GM12892 (cell line): ENCODE measurements around the gene SRSF3.
A peak's percentile ranks its signal among the peaks of the same experiment; 100 is the strongest.

Experiments
- DNase-seq: peaks from one replicate; pipeline ENCODE4 v3.0.0; 2011; ENCODE audit not compliant: insufficient read length
- FAIRE-seq: peaks from 2 replicates; lab custom pipeline; 2011; peaks lifted over from hg19 to GRCh38; lab: Jason Lieb, UNC
- POLR2A ChIP-seq: IDR thresholded peaks from 2 replicates; pipeline ENCODE4 v1.6.1; 2011; ENCODE audit warnings: low read depth, low read length, control low read depth
- POLR2AphosphoS5 ChIP-seq: IDR thresholded peaks from 2 replicates; pipeline ENCODE4 v1.6.1; 2011; ENCODE audit warnings: low read depth, low read length, control low read depth
- TAF1 ChIP-seq: IDR thresholded peaks from 2 replicates; pipeline ENCODE4 v1.6.1; 2011; ENCODE audit warnings: low read depth, mild to moderate bottlenecking, control low read depth, low read length, borderline replicate concordance

The SRSF3 gene

DNA sequence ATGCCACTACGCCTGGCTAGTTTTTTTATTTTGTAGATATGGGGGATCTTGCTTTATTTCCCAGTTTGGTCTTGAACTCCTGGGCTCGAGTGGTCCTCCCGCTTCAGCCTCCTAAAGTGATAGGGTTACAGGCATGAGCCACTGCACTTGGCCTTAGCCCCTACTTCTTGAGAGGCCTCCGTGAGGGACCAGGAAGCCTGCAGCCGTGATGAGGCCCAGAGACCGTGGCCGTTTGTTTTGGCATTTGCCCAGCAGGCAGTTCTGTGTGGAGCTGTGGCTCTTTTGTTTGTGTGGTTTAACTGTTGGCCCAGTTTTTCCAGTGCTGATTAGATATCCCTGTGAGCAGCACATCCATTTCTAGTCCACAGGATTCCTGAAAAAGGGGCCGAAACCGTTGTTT, 39.8 kb downstream of the SRSF3 start:
- DNase-seq (no peak), FAIRE-seq (no peak)
- TF ChIP-seq TAF1, result no peak
- TF ChIP-seq POLR2A, result no peak
- TF ChIP-seq POLR2AphosphoS5, result no peak

DNA sequence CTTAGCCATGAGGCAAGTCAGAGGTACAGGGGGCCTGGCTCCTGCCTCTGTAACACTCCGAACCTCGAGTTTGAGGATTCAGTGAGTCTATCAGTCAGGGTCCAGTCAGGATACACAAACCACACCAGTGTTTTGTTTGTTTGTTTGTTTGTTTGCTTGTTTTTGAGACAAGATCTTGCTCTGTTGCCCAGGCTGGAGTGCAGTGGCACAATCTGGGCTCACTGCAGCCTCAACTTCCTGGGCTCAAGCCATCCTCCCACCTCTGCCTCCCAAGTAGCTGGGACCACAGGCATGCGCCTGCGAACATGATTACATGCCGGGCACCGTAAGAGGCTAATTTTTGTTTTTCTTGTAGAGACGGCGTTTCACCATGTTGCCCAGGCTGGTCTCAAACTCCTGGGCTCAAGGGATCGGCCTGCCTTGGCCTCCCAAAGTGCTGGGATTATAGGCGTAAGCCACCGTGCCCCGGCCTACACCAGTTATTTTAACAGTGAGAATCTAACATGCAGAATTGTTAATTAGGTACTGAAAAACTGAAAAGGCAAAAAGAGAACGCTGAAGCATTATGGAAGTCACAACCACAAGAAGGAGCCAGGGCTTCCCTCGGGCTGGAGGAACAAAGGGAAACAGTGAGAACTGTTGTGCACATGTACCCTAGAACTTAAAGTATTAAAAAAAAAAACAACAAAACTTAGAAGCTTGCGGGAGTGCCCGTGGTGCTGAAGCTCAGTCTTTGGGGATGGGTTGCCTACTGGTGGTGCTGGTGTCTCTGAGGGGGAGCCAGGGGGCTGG, 40.4 kb downstream of the SRSF3 start:
- no peak for DNase-seq
- TF ChIP-seq TAF1 (no peak), POLR2A (no peak), POLR2AphosphoS5 (no peak)
- no peak for FAIRE-seq

DNA sequence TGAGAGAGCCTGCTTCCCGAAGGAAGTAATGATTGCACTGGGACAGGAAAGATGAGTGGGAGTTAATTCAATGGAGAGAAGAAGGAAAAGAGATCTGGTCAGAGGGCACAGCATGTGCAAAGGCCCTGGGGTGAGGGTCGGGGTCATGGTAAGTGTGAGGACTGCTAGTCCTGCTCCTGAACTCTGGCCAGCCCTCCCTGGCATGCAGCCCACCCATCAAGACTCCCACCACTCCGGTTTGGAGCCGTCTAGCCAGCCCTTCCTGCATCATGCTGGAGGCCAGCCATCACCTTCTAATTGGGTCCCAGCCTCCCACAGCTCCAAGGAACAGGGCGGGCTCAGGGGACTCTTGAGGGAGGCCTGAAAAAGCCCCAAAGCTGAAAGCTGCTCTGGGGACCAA, 42.1 kb downstream of the SRSF3 start:
- FAIRE-seq, result no peak
- TF ChIP-seq TAF1 (no peak), POLR2AphosphoS5 (no peak), POLR2A (no peak)
- no peak for DNase-seq

DNA sequence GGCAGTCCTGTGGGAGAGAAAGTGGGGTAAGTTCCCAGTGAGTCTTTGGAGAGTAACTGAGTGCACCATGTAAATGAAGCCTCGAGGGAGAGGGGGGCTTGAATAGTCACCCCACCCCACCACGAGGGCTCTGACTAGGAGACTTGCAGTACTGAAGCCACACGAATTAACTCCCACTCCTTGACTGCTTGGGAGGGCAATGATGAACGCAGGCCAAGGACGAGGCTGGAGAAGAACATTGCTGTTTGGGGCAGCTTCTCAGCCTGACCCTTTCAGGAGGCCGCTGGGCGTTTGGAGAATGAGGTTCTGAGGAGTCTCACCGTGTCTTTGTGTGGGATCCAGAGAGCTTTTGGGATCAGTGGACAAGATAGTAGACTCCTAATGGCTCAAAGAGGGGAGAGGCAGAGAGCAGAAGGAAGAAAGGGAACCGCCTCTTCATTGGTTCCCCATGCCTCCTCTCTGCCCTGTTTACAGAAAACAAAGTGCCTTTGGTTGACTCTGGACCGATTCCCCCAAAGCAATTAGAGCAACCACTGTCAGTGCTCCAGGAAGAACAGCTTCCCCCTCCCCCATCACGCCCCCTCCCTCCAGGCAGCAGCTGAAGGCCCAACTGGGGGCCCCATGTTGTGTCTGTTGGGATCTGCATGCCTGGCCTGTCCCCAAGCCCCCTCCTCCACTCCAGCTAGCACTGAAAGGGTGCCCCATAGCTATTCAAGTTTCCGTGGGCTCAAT, 42.7 kb downstream of the SRSF3 start:
- no peak for TF ChIP-seq TAF1
- no peak for TF ChIP-seq POLR2AphosphoS5
- no peak for TF ChIP-seq POLR2A
- DNase-seq (no peak), FAIRE-seq (peak; percentile 9)

DNA sequence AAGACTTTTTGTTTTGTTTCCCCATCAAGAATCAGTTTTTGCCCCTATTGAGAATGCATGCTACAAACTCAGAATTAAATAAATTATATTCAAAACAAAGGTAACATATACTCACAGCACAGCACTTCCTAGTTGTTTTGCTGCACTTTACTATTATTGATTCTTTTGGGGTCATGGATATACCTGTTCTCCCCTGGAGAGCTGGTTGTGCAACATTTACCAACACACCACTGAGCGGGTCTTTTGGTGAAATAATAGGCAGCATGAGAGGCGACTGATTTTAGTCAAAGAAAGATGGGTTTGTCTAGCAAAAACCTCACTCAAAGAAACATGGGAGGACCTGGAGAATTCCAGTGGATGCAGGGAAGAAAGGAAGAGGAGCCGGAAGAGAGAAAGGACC, 44.4 kb downstream of the SRSF3 start:
- DNase-seq (no peak), FAIRE-seq (no peak)
- no peak for TF ChIP-seq POLR2A
- no peak for TF ChIP-seq TAF1

DNA sequence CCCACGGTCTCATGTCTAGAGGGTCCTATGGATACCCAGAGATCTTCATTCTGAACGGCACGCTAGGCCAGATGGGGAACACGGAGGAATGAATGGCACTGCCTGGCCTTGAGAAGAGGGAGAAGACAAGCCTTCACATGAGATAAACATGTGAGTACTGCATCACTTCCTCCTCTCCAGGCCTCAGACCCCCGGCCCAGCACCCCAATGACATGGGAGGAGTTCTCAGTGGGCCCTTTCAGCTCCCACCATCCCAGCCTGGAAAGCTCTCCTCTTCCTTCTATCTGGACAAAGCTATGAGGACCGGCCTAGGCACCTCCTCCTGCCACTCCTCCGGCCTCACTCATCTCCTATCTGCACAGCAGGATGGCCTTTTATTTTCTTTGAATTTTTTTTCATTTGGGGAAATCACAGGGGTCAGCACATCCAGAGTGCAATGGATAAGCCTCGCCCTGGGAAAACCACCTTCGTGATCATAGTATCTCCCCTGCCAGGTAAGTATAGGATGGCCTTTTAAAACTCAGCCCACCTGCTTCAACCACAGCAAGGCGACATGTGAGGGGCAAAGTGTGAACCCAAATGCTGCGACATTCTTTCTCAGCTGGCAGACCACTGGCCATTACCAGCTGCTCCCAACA, 45.1 kb downstream of the SRSF3 start:
- no peak for FAIRE-seq
- no peak for DNase-seq
- TF ChIP-seq POLR2A (no peak), TAF1 (no peak), POLR2AphosphoS5 (no peak)

DNA sequence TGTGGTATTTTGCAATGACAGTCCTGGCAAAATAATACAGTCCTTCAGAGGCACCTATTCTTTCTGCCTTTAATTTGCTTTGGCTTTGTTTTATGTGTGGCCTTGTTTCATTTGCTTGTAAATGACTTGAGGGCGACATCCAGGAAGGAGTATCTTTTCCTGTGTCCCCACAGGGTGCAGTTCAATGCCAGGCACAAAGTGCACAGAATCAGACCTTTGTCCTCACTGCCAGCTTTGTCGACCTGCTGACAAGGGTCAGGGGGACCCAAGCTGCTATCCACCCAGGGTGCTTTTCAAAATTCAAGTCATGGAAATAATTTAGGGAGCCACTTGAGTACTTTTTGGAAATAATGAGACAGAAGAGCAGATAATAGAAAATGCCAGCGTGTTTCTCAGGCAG, 47.4 kb downstream of the SRSF3 start:
- TF ChIP-seq POLR2A (no peak), TAF1 (no peak), POLR2AphosphoS5 (no peak)
- DNase-seq, result no peak
- FAIRE-seq, result no peak

DNA sequence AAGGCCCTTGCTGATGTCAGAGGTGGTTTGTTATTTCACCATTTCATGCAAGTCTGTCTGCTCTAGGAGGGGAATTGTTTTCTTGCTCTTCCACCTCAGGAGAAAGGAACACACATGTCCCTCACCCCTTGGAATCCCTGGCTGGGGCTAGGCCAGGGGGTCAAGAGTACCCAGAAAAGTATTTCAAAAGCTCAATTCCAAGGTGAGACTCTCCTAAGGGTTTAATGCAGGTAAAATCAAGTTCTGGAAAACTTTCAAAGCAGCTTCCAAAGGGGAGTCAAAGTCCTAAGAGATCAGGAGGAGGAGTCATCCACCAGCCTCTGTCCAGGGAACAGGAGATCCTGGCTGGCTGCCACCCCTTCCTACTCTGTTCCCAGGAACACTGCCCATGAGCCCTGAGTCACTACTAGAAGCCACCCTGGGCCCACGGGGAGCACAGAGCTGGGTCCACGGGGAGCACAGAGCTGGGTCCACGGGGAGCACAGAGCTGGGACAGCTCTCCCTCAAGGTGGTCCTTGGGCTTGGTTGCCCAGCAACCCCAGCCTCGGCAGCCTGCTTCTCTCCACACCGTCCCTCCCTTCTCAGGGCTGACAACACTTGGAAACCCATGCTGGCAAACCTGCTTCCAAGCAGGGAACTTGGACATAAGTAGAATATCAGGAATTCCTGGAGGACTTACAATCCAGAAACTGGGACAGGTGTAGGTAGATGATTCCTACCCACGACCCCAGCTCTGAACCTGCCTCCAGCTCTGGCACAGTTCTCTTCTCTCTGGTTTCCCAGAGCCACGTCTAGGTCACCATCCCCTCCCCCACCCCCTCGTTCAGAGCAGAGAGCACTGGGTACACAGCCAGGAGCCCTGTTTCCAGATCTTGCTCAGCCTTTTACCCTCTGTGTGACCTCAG, 49.0 kb downstream of the SRSF3 start:
- no peak for TF ChIP-seq TAF1
- TF ChIP-seq POLR2AphosphoS5, result no peak
- no peak for TF ChIP-seq POLR2A
- no peak for DNase-seq
- FAIRE-seq, result no peak

DNA sequence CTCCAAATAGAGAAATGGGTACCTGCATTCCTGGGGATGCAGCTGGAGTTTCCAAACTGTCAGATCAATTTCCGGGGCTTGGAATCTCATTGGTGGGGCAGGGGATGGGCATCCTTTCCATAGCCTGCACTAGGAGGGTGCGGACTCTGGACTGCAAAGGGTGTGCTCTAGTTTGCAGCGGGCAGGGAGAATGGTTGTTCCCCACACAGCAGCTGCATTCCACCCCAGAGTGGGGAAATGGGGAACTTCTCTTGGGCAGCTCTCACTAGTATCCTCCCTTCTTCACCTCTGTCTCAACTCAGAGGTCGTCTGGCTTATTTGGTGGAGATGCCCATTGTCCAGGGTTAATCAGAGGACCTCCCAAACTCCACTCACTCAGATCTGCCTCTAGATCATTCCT, 49.8 kb downstream of the SRSF3 start:
- no peak for DNase-seq
- no peak for TF ChIP-seq POLR2AphosphoS5
- TF ChIP-seq TAF1, result no peak
- no peak for TF ChIP-seq POLR2A
- no peak for FAIRE-seq

DNA sequence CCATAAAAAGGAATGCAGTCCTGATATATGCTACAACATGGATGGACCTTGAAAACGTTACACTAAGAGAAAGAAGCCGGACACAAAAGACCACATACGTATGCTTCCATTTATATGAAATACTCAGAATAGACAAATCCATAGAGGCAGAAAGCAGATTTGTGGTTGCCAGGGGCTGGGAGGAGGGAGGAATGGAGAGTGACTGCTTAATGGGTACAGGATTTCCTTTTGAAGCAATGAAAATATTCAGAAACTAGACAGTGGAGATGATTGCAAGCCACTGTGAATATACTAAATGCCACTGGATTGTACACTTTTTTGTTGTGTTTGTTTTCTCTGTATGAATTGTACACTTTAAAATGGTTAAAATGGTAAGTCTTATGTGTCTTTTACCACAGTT, 54.9 kb downstream of the SRSF3 start:
- FAIRE-seq, result no peak

More for the DNA sequence above, 54.9 kb downstream of the SRSF3 start:
- TF ChIP-seq TAF1 (no peak), POLR2AphosphoS5 (no peak), POLR2A (no peak)
- no peak for DNase-seq
